Esophagus squamous epithelium (tissue), 5 donors: ENCODE data around the gene KRT10. TPM values are rescaled to one million over a fixed set of nuclear protein-coding genes. Genes with fewer than 3 reads are reported as not detected.
A peak's percentile ranks its signal among the peaks of the same experiment; 100 is the strongest.

Source experiments
- DNase-seq: peaks from one replicate; lab custom pipeline; 2025; lab: John Stamatoyannopoulos, UW
- H3K27ac ChIP-seq, 4 donors: fragments of 200-600 bp; sonication (generic); one replicate each; pipeline ENCODE4 v1.5.1; 2016 to 2019; ENCODE audit warnings: mild to moderate bottlenecking in 1 of 4
- H3K27me3 ChIP-seq, 4 donors: fragments of 200-600 bp; sonication (generic); 1 replicate in 3 of 4; 2 replicates in 1 of 4; pipeline versions ENCODE4 v1.5.1 to v1.6.0; 2017 to 2021; ENCODE audit warnings: antibody characterized with exemption in 1 of 4
- H3K36me3 ChIP-seq, 3 donors: fragments of 200-600 bp; sonication (generic); one replicate each; pipeline ENCODE4 v1.5.1; 2016 to 2019
- H3K4me1 ChIP-seq, 3 donors: fragments of 200-600 bp; sonication (generic); one replicate each; pipeline ENCODE4 v1.5.1; 2017 to 2019
- H3K4me3 ChIP-seq, 4 donors: fragments of 200-600 bp; sonication (generic); 1 replicate in 3 of 4; 2 replicates in 1 of 4; pipeline ENCODE4 v1.5.1; 2016 to 2019; ENCODE audit warnings: mild to moderate bottlenecking in 2 of 4, moderate library complexity in 1 of 4
- H3K9me3 ChIP-seq, 3 donors: fragments of 200-600 bp; sonication (generic); one replicate each; pipeline ENCODE4 v1.5.1; 2016 to 2019
- CTCF ChIP-seq, 6 experiments: fragments of 450-650 bp in 4 of 6; fragments of 200-600 bp in 2 of 6; sonication (generic) in 2 of 6; IDR thresholded peaks; one replicate each; pipeline ENCODE4 v1.5.1; 2016 to 2019; ENCODE audit warnings: antibody characterized with exemption in 6 of 6, mild to moderate bottlenecking in 4 of 6, moderate library complexity in 4 of 6
- POLR2A ChIP-seq, 4 donors: fragments of 450-650 bp; IDR thresholded peaks; one replicate each; pipeline ENCODE4 v1.6.1; 2017; ENCODE audit warnings: antibody characterized with exemption in 4 of 4, mild to moderate bottlenecking in 4 of 4, moderate library complexity in 3 of 4
- WGBS, 2 donors: methylation state at CpG; one replicate each; pipeline ENCODE4 v1.1.5; 2018; 5-methylcytosine and 5-hydroxymethylcytosine counted together
- intact Hi-C: fragments of 100-400 bp; cut with DNase I; formaldehyde crosslinking; loops from one replicate; pipeline ENCODE4 v1.15.0; 2022
- total RNA-seq, 4 donors: library from RNA; depleted of rRNA; stranded (reverse); fragments of >200 nt; gene quantifications; one replicate each; pipeline ENCODE4 v1.1.0, GENCODE V29; 2016
- donor health status: DM: yes; HTN: yes; CAD: no.

The KRT10 gene
- total RNA-seq, 4 donors from 2014 or later = 14.4 to 50.0 (median 33.2) TPM

GRCh38 chr17:40820228-40820838 lies 2.1 kb downstream of the KRT10 start:
- intact Hi-C loops = no loop called here
- H3K36me3 ChIP-seq = peaks cover 0 to 19% (median 0%) of the 10 kb centered on the region in 3 donors
- 80 to 93% methylated on average over 4 to 9 of the region's 9 CpGs for WGBS, 2 donors
- no peak for DNase-seq
- H3K27me3 ChIP-seq = no peaks in the 10 kb centered on the region
- peak overlapping the region in 2 of 4 donors; percentile 74 to 95 for H3K27ac ChIP-seq
- peaks cover 0 to 21% (median 8%) of the 10 kb centered on the region in 3 donors for H3K4me1 ChIP-seq
- TF ChIP-seq POLR2A (IDR thresholded peaks at IDR 0.05) (no peak), CTCF (IDR thresholded peaks at IDR 0.05) (no peak)
- H3K9me3 ChIP-seq = no peaks in the 10 kb centered on the region
- no peak overlapping the region for H3K4me3 ChIP-seq

- H3K27ac ChIP-seq = peak overlapping the region; percentile 74 to 96 (median 93)
- peak overlapping the region; percentile 60 to 85 (median 72) for H3K4me3 ChIP-seq
- H3K9me3 ChIP-seq = no peaks in the 10 kb centered on the region
- peaks cover 0 to 21% (median 8%) of the 10 kb centered on the region in 3 donors for H3K4me1 ChIP-seq
- WGBS, 2 donors = 40 to 54% methylated on average over 9 of the region's 9 CpGs
- intact Hi-C loops = no loop called here
- peaks cover 0 to 19% (median 0%) of the 10 kb centered on the region in 3 donors for H3K36me3 ChIP-seq
- DNase-seq = no peak
- no peaks in the 10 kb centered on the region for H3K27me3 ChIP-seq
- TF ChIP-seq POLR2A (IDR thresholded peaks at IDR 0.05) (no peak), CTCF (IDR thresholded peaks at IDR 0.05) (no peak)
Observed at GRCh38 chr17:40819528-40820125, 2.8 kb downstream of the KRT10 start.

- intact Hi-C loops = no loop called here
- Histone ChIP-seq H3K27ac (peak overlapping the region; percentile 81 to 96 (median 93)), H3K36me3 (peaks cover 0 to 19% (median 0%) of the 10 kb centered on the region in 3 donors), H3K27me3 (no peaks in the 10 kb centered on the region), H3K4me1 (peaks cover 0 to 21% (median 8%) of the 10 kb centered on the region in 3 donors), H3K4me3 (peak overlapping the region; percentile 60 to 85 (median 72)), H3K9me3 (no peaks in the 10 kb centered on the region)
- no peak for DNase-seq
- WGBS, 2 donors = 5 to 7% methylated on average over 10 to 19 of the region's 73 CpGs
- TF ChIP-seq CTCF (IDR thresholded peaks at IDR 0.05) = peak in 1 of 6 experiments; percentile 23
- peak in 2 of 4 donors; percentile 50 to 64 for TF ChIP-seq POLR2A (IDR thresholded peaks at IDR 0.05)
Observed at GRCh38 chr17:40818733-40819527, 3.5 kb downstream of the KRT10 start.

GRCh38 chr17:40818343-40818732 lies 4.1 kb downstream of the KRT10 start:
- TF ChIP-seq POLR2A (IDR thresholded peaks at IDR 0.05) = no peak
- no peak for TF ChIP-seq CTCF (IDR thresholded peaks at IDR 0.05)
- intact Hi-C loops = no loop called here
- Histone ChIP-seq H3K36me3 (peaks cover 0 to 19% (median 0%) of the 10 kb centered on the region in 3 donors), H3K4me3 (peak overlapping the region; percentile 60 to 85 (median 72)), H3K9me3 (no peaks in the 10 kb centered on the region), H3K27me3 (no peaks in the 10 kb centered on the region), H3K27ac (peak overlapping the region; percentile 81 to 96 (median 93)), H3K4me1 (peaks cover 0 to 21% (median 8%) of the 10 kb centered on the region in 3 donors)
- DNase-seq = no peak
- 8 to 12% methylated on average over 7 of the region's 7 CpGs for WGBS, 2 donors
